GM19467 (cell line): ENCODE data around the gene LTF.

ENCODE experiments used
- ATAC-seq: cut with Tn5 transposase; IDR thresholded peaks from one replicate; pipeline ENCODE4 v1.9.1; 2021; ENCODE audit warnings: mild to moderate bottlenecking, moderate library complexity; ENCODE audit not compliant: unreplicated experiment

Gene LTF

GRCh38 chr3:46491089-46492070 lies 26.7 kb upstream of the LTF start:
- no peak for ATAC-seq

GRCh38 chr3:46490338-46491084 lies 25.8 kb upstream of the LTF start:
- no peak for ATAC-seq

- ATAC-seq = no peak
These were observed 25.2 kb upstream of the LTF start for GRCh38 chr3:46489875-46490274.

- no peak for ATAC-seq
These were observed 24.7 kb upstream of the LTF start for GRCh38 chr3:46489381-46489780.

- ATAC-seq = peak; percentile 93
These were observed 24.1 kb upstream of the LTF start for GRCh38 chr3:46488735-46489361.

GRCh38 chr3:46485779-46486175 lies 21.1 kb upstream of the LTF start:
- no peak for ATAC-seq

GRCh38 chr3:46484911-46485778 lies 20.4 kb upstream of the LTF start:
- no peak for ATAC-seq

- ATAC-seq = no peak
These were observed 19.7 kb upstream of the LTF start for GRCh38 chr3:46484388-46484787.

- no peak for ATAC-seq
These were observed 19.1 kb upstream of the LTF start for GRCh38 chr3:46483825-46484224.

GRCh38 chr3:46482632-46483350 lies 18.1 kb upstream of the LTF start:
- no peak for ATAC-seq

GRCh38 chr3:46481636-46482035 lies 16.9 kb upstream of the LTF start:
- ATAC-seq = no peak

GRCh38 chr3:46480491-46481195 lies 15.9 kb upstream of the LTF start:
- no peak for ATAC-seq

GRCh38 chr3:46479696-46480095 lies 15.0 kb upstream of the LTF start:
- ATAC-seq = no peak

- ATAC-seq = no peak
These were observed 14.3 kb upstream of the LTF start for GRCh38 chr3:46479021-46479420.

GRCh38 chr3:46478341-46478740 lies 13.6 kb upstream of the LTF start:
- ATAC-seq = no peak

- ATAC-seq = no peak
These were observed 13.1 kb upstream of the LTF start for GRCh38 chr3:46477756-46478155.

GRCh38 chr3:46477145-46477544 lies 12.4 kb upstream of the LTF start:
- no peak for ATAC-seq

GRCh38 chr3:46472736-46473135 lies 8.0 kb upstream of the LTF start:
- ATAC-seq = no peak

GRCh38 chr3:46471371-46471914 lies 6.7 kb upstream of the LTF start:
- no peak for ATAC-seq
